Upper lobe of right lung (tissue), 1 donor: ENCODE measurements around the gene EFNA5. TPM values are rescaled to one million over a fixed set of nuclear protein-coding genes. Genes with fewer than 3 reads are reported as not detected.

ENCODE experiments used
- ATAC-seq: fragments of 200-7000 bp; cut with Tn5 transposase; one replicate; pipeline ENCODE4 v1.9.1; 2020; ENCODE audit warnings: mild to moderate bottlenecking, moderate library complexity
- DNase-seq: peaks from one replicate; pipeline ENCODE4 v3.0.0-alpha.2; 2020
- H3K27ac ChIP-seq: fragments of 200-600 bp; one replicate; pipeline ENCODE4 v1.8.0; 2022
- H3K27me3 ChIP-seq: fragments of 200-600 bp; one replicate; pipeline ENCODE4 v1.8.0; 2022; ENCODE audit warnings: mild to moderate bottlenecking
- H3K36me3 ChIP-seq: fragments of 200-600 bp; one replicate; pipeline ENCODE4 v1.8.0; 2022
- H3K4me1 ChIP-seq: fragments of 200-600 bp; one replicate; pipeline ENCODE4 v1.8.0; 2022
- H3K4me3 ChIP-seq: fragments of 200-600 bp; one replicate; pipeline ENCODE4 v1.8.0; 2022; ENCODE audit warnings: mild to moderate bottlenecking
- H3K9me3 ChIP-seq: fragments of 200-600 bp; one replicate; pipeline ENCODE4 v1.8.0; 2022
- intact Hi-C: fragments of 100-400 bp; cut with DNase I; formaldehyde crosslinking; loops from one replicate; pipeline ENCODE4 v1.11.0; 2022
- total RNA-seq: library from RNA; stranded (reverse); fragmentation: NEBNext Ultra II Directional; extraction: Animal tissue kit (Norgen Biotek cat#: 25700); gene quantifications from one replicate; pipeline ENCODE4 v1.2.1, GENCODE V29; 2021
- TF ChIP-seq, protein P1 (sequence below): fragments of 200-600 bp; IDR thresholded peaks from one replicate; pipeline ENCODE4 v1.8.0; 2022; ENCODE audit warnings: antibody characterized with exemption
- donor health status: DM: no; HTN: yes; CAD: no; lungs with severe emphysema.

EFNA5 gene
- total RNA-seq, 1 donor from 2014 or later: 12.0 TPM

- no peak overlapping the region for H3K27ac ChIP-seq
- no peaks in the 10 kb centered on the region for H3K36me3 ChIP-seq
- H3K4me3 ChIP-seq: no peak overlapping the region
- intact Hi-C loops: no loop called here
- no peak for DNase-seq
- no peaks in the 10 kb centered on the region for H3K4me1 ChIP-seq
- no peaks in the 10 kb centered on the region for H3K9me3 ChIP-seq
- TF ChIP-seq, protein P1, sequence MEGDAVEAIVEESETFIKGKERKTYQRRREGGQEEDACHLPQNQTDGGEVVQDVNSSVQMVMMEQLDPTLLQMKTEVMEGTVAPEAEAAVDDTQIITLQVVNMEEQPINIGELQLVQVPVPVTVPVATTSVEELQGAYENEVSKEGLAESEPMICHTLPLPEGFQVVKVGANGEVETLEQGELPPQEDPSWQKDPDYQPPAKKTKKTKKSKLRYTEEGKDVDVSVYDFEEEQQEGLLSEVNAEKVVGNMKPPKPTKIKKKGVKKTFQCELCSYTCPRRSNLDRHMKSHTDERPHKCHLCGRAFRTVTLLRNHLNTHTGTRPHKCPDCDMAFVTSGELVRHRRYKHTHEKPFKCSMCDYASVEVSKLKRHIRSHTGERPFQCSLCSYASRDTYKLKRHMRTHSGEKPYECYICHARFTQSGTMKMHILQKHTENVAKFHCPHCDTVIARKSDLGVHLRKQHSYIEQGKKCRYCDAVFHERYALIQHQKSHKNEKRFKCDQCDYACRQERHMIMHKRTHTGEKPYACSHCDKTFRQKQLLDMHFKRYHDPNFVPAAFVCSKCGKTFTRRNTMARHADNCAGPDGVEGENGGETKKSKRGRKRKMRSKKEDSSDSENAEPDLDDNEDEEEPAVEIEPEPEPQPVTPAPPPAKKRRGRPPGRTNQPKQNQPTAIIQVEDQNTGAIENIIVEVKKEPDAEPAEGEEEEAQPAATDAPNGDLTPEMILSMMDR: no peak
- no peaks in the 10 kb centered on the region for H3K27me3 ChIP-seq
- no peak for ATAC-seq
These were observed 307.0 kb downstream of the EFNA5 start for GRCh38 chr5:107363768-107364167.

DNA sequence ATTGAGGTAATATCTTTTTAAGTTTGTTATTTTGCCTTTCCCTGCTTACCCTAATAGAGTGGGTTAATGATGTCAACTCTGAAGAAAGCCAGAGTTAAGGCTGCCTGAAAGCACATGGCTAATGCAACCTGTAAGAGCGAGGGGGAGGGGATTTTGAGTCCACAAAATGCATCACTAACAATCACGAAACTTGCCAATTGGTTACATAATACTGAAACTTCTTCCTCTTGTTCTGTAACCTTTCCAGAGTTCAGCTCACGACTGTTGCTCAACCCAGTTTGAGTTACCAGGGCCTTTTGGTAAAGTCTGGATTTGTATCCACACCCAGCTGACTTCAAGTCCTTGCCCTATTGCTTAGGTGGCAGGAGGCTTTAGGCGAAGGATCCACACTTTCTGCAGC, 308.8 kb downstream of the EFNA5 start:
- no peak overlapping the region for H3K27ac ChIP-seq
- no peaks in the 10 kb centered on the region for H3K9me3 ChIP-seq
- no peak overlapping the region for H3K4me3 ChIP-seq
- no peaks in the 10 kb centered on the region for H3K4me1 ChIP-seq
- intact Hi-C loops: no loop called here
- no peaks in the 10 kb centered on the region for H3K27me3 ChIP-seq
- H3K36me3 ChIP-seq: no peaks in the 10 kb centered on the region
- ATAC-seq (peak; percentile 86), DNase-seq (no peak)
- TF ChIP-seq, protein P1: no peak

DNA sequence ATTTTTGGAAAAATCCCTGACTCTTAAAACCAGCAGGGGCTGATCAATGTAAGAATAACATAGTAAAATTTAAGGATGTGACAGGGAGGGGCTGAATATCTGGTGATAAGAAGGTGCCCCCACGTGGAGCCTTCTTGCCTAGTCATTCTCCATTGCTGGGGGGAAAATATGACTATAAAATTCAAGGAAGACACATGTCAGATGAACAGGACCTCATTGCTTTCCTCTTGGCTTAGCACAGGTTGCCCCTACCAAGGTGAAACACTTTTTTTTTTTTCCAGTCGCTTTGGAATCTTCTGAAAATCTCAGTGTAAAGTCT, 310.9 kb downstream of the EFNA5 start:
- Histone ChIP-seq H3K4me3 (no peak overlapping the region), H3K4me1 (no peaks in the 10 kb centered on the region), H3K9me3 (no peaks in the 10 kb centered on the region), H3K36me3 (no peaks in the 10 kb centered on the region), H3K27me3 (no peaks in the 10 kb centered on the region), H3K27ac (no peak overlapping the region)
- TF ChIP-seq, protein P1: no peak
- intact Hi-C loops: no loop called here
- ATAC-seq (no peak), DNase-seq (no peak)

- no peaks in the 10 kb centered on the region for H3K9me3 ChIP-seq
- no peak overlapping the region for H3K27ac ChIP-seq
These were observed 311.5 kb downstream of the EFNA5 start for GRCh38 chr5:107359033-107359915.

GRCh38 chr5:107356891-107357290, 313.8 kb downstream of the EFNA5 start:
- no peaks in the 10 kb centered on the region for H3K36me3 ChIP-seq
- H3K27me3 ChIP-seq: no peaks in the 10 kb centered on the region
- DNase-seq: no peak
- H3K4me3 ChIP-seq: no peak overlapping the region
- no peaks in the 10 kb centered on the region for H3K4me1 ChIP-seq
- ATAC-seq: no peak
- intact Hi-C loops: no loop called here
- no peak overlapping the region for H3K27ac ChIP-seq
- TF ChIP-seq, protein P1: no peak
- no peaks in the 10 kb centered on the region for H3K9me3 ChIP-seq

More at GRCh38 chr5:107359033-107359915, 311.5 kb downstream of the EFNA5 start:
- ATAC-seq (peak; percentile 37), DNase-seq (no peak)
- intact Hi-C loops: no loop called here
- no peaks in the 10 kb centered on the region for H3K27me3 ChIP-seq
- no peak overlapping the region for H3K4me3 ChIP-seq
- TF ChIP-seq, protein P1: no peak
- no peaks in the 10 kb centered on the region for H3K4me1 ChIP-seq
- no peaks in the 10 kb centered on the region for H3K36me3 ChIP-seq
